MCF 10A (cell line): ENCODE data around the gene TNS3. TPM values are rescaled to one million over a fixed set of nuclear protein-coding genes. Genes with fewer than 3 reads are reported as not detected.
"Not testable (repeated sequence)": the region's sequence is repeated elsewhere in the genome, so short reads cannot be mapped to it uniquely, and the experiment has no call there.

ENCODE experiments used
- BruUV-seq: library from RNA; stranded (reverse); fragments of 400-500 nt; replicated peaks from 2 replicates; lab custom pipeline; 2021; lab: Mats Ljungman, UMichigan
- CTCF ChIA-PET: fragments of 300-600 bp; sonication (Branson Sonifier 250); formaldehyde crosslinking; extraction: SDS; loops from one replicate; lab custom pipeline; 2021; ENCODE audit warnings: antibody characterized with exemption, inconsistent platforms; lab: Yijun Ruan, JAX
- POLR2A ChIA-PET: fragments of 300-600, 350-650 bp; sonication (Branson Sonifier 250); formaldehyde crosslinking; extraction: SDS; loops from one replicate; lab custom pipeline; 2020; ENCODE audit warnings: antibody characterized with exemption, inconsistent platforms; lab: Yijun Ruan, JAX
- DNase-seq: peaks from one replicate; pipeline ENCODE4 v3.0.0-alpha.2; 2018; ENCODE audit not compliant: unreplicated experiment
- H3K27ac Mint-ChIP-seq: one replicate; pipeline ENCODE4 v1.8.0; 2022; ENCODE audit warnings: mild to moderate bottlenecking, low read depth, mixed read lengths; ENCODE audit not compliant: unreplicated experiment
- H3K27me3 Mint-ChIP-seq: one replicate; pipeline ENCODE4 v1.8.0; 2022; ENCODE audit warnings: mixed read lengths; ENCODE audit not compliant: insufficient read depth, unreplicated experiment
- H3K36me3 Mint-ChIP-seq: one replicate; pipeline ENCODE4 v1.8.0; 2022; ENCODE audit warnings: mild to moderate bottlenecking, moderate library complexity, mixed read lengths; ENCODE audit not compliant: insufficient read depth, unreplicated experiment
- H3K4me1 Mint-ChIP-seq: one replicate; pipeline ENCODE4 v1.8.0; 2022; ENCODE audit warnings: mixed read lengths; ENCODE audit not compliant: insufficient read depth, unreplicated experiment
- H3K4me3 Mint-ChIP-seq: one replicate; pipeline ENCODE4 v1.8.0; 2022; ENCODE audit warnings: mild to moderate bottlenecking, moderate library complexity, mixed read lengths; ENCODE audit not compliant: unreplicated experiment
- H3K9me3 Mint-ChIP-seq: one replicate; pipeline ENCODE4 v1.8.0; 2022; ENCODE audit warnings: mixed read lengths; ENCODE audit not compliant: unreplicated experiment
- CTCF ChIP-seq: fragments of 200-600 bp; IDR thresholded peaks from one replicate; pipeline ENCODE4 v1.8.0; 2022; ENCODE audit warnings: antibody characterized with exemption, mild to moderate bottlenecking; ENCODE audit not compliant: unreplicated experiment
- intact Hi-C: fragments of 100-400 bp; cut with micrococcal nuclease; formaldehyde crosslinking; loops from 2 replicates; pipeline ENCODE4 v1.14.1; 2022
- total RNA-seq: library from RNA; stranded (reverse); gene quantifications from 2 replicates; pipeline ENCODE4 v1.2.3, GENCODE V29; 2022

Gene TNS3
- total RNA-seq, 1 experiment from 2014 or later: 30.1 TPM

DNA sequence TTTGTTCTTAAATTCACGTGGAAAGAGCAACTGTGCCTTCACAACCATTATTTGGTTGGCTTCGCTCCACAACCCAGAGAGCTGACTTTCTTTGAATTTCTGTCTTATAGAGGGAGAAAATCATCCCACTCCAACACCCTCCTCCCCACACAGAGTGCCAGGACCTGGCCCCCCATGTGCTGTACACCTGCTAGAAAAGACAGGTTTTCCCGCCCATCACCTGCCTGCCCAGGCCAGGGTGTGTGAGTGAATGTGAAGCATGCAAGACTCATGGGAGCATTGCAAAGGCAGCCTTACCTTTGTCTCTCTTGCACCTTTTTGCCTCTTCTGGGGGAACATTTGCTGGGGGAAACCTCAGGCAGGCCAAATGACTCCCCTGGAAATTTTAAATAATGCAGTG is 319.0 kb downstream of the TNS3 start:
- H3K27ac Mint-ChIP-seq: no peak overlapping the region
- TF ChIP-seq CTCF: no peak
- no peak overlapping the region for H3K4me3 Mint-ChIP-seq
- no peaks in the 10 kb centered on the region for H3K27me3 Mint-ChIP-seq
- CTCF ChIA-PET: no interaction called here
- BruUV-seq: no TSS peak
- intact Hi-C loops: loop anchor here (10.0 kb wide), 1 partner anchor 892 kb away; no protein-coding TSS in a partner anchor
- POLR2A ChIA-PET: no interaction called here
- peaks cover 7% of the 10 kb centered on the region for H3K9me3 Mint-ChIP-seq
- peaks cover 17% of the 10 kb centered on the region for H3K4me1 Mint-ChIP-seq
- DNase-seq: no peak
- peaks cover 10% of the 10 kb centered on the region for H3K36me3 Mint-ChIP-seq

DNA sequence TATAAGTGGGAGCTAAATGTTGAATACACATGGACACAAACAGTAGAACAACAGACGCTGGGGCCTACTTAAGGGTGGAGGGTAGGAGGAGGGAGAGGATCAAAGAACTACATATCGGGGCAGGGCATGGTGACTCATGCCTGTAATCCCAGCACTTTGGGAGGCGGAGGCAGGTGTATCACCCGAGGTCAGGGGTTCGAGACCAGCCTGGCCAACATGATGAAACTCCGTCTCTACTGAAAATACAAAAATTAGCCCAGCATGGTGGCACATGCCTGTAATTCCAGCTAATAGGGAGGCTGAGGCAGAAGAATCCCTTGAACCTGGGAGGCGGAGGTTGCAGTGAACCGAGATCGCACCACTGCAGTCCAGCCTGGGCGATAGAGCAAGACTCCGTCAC is 319.8 kb downstream of the TNS3 start:
- H3K9me3 Mint-ChIP-seq, H3K27me3 Mint-ChIP-seq, H3K36me3 Mint-ChIP-seq, POLR2A ChIA-PET, H3K27ac Mint-ChIP-seq, H3K4me3 Mint-ChIP-seq, BruUV-seq, DNase-seq: not testable (repeated sequence)
- CTCF ChIA-PET: interaction anchor here (0.6 kb wide), 1 partner anchor 64 kb away, joined by 7 read pairs; no protein-coding TSS in a partner anchor
- intact Hi-C loops: loop anchor here (10.0 kb wide), 1 partner anchor 893 kb away; no protein-coding TSS in a partner anchor
- peaks cover 17% of the 10 kb centered on the region for H3K4me1 Mint-ChIP-seq

GRCh38 chr7:47260270-47260669 is 321.6 kb downstream of the TNS3 start:
- no TSS peak for BruUV-seq
- no peak for TF ChIP-seq CTCF
- Mint-ChIP-seq H3K9me3 (peaks cover 7% of the 10 kb centered on the region), H3K4me3 (no peak overlapping the region), H3K36me3 (no peaks in the 10 kb centered on the region), H3K27me3 (no peaks in the 10 kb centered on the region), H3K4me1 (peaks cover 6% of the 10 kb centered on the region), H3K27ac (no peak overlapping the region)
- POLR2A ChIA-PET: no interaction called here
- CTCF ChIA-PET: interaction anchor here (0.5 to 0.7 kb wide), 3 partner anchors 311 to 1344 kb away, joined by 3 to 5 read pairs (median 3); no protein-coding TSS in a partner anchor
- DNase-seq: no peak
- intact Hi-C loops: loop anchor here (10.0 kb wide), 1 partner anchor 895 kb away; no protein-coding TSS in a partner anchor

GRCh38 chr7:47259682-47260081 is 322.2 kb downstream of the TNS3 start:
- CTCF ChIA-PET: interaction anchor here (0.5 to 0.7 kb wide), 4 partner anchors 312 to 1343 kb away, joined by 3 to 5 read pairs (median 3); no protein-coding TSS in a partner anchor
- POLR2A ChIA-PET: interaction anchor here (0.7 to 1.0 kb wide), 2 partner anchors 10 to 887 kb away, joined by 3 read pairs; no protein-coding TSS in a partner anchor
- H3K4me3 Mint-ChIP-seq: no peak overlapping the region

More at GRCh38 chr7:47259682-47260081, 322.2 kb downstream of the TNS3 start:
- intact Hi-C loops: loop anchor here (10.0 kb wide), 1 partner anchor 895 kb away; no protein-coding TSS in a partner anchor
- DNase-seq: no peak
- no peaks in the 10 kb centered on the region for H3K27me3 Mint-ChIP-seq
- H3K4me1 Mint-ChIP-seq: peaks cover 6% of the 10 kb centered on the region
- BruUV-seq: no TSS peak
- H3K9me3 Mint-ChIP-seq: peaks cover 7% of the 10 kb centered on the region
- H3K27ac Mint-ChIP-seq: no peak overlapping the region
- no peaks in the 10 kb centered on the region for H3K36me3 Mint-ChIP-seq
- no peak for TF ChIP-seq CTCF
